Measurements from ENCODE around the gene CELA3B. TPM values are rescaled to one million over a fixed set of nuclear protein-coding genes. Genes with fewer than 3 reads are reported as not detected.

Gene CELA3B
- total and polyA plus RNA-seq, 2 of the 13 experiments (the other 11 are each of a cell fraction or from before 2014, with no cell fraction given) = 0.34 TPM; not detected in 1

DNA sequence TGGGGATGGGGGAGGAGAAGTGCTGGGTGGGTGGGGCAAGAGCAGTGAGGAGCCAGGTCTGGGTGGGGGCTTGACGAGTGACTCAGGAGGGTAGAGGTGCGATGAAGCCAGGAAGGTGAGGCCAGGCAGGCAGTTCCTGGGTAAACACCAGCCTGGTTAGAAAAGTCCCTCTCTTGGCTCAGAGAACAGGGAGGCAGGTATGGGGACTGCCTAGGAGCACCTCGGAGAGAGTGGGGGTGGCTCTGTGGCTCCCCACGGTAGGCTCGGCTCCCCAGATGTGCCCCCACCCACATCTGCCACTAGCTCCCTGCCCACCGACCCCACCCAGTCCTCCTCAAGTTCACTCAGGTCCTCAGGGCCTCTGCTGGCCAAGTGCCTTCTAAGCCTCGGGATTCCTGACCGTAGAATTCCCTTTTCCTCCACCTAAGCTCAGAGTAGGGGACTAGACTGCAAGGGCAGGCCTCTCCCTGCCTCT is 40.9 kb upstream of the CELA3B start:
- no TSS peak for BruUV-seq (replicated peaks)
- H3K9ac ChIP-seq (ENCODE audit: insufficient read depth, low read depth, low read length) = peak overlapping the region; percentile 76
- POLR2A ChIA-PET = interaction anchor here (1.0 to 10.7 kb wide), 5 partner anchors 9 to 266 kb away, joined by 3 to 105 read pairs (median 6); partner anchors contain the start of gene RAP1GAP
- no peak for DNase-seq (ENCODE audit: low spot score)
- ATAC-seq = peak; percentile 14
- peaks cover 3 to 5% of the 10 kb centered on the region in 2 experiments; a peak in 1 of 5 replicates for H3K27me3 ChIP-seq (ENCODE audit: control insufficient read depth in 1 of 2, insufficient read depth in 2 of 2, low read length in 2 of 2)
- CTCF ChIA-PET (ENCODE audit: low intra/inter-chr PET ratio, low total read pairs) = no interaction called here
- H3K4me1 ChIP-seq (ENCODE audit: insufficient read depth, low read length) = peaks cover 91% of the 10 kb centered on the region
- H2AFZ ChIP-seq (ENCODE audit: low read length) = no peak overlapping the region
- H3K4me3 ChIP-seq (replicated peaks in 1 of 3; ENCODE audit: insufficient read depth in 1 of 3, low read depth in 2 of 3, low read length in 3 of 3) = peak overlapping the region; percentile 64 to 88 (median 78)
- H3K9me3 ChIP-seq (ENCODE audit: low read length) = no peaks in the 10 kb centered on the region
- H3K79me2 ChIP-seq (ENCODE audit: insufficient read depth, low read length) = peaks cover 39% of the 10 kb centered on the region
- no peaks in the 10 kb centered on the region; a peak in 1 of 5 replicates for H3K36me3 ChIP-seq (replicated peaks in 1 of 2; ENCODE audit: control insufficient read depth in 1 of 2, insufficient read depth in 2 of 2, low read length in 2 of 2)
- intact Hi-C loops (cut with micrococcal nuclease; ENCODE audit: unreplicated experiment) (no loop called here), in situ Hi-C loops (cut with HindIII; ENCODE audit: extremely low pct_ligation_motif_present, low pct_unique_long_range_greater_than_20kb) (no loop called here)
- H4K20me1 ChIP-seq (ENCODE audit: insufficient read depth, low read length) = no peaks in the 10 kb centered on the region
- no peak for FAIRE-seq
- peak overlapping the region; percentile 93 for H3K4me2 ChIP-seq (ENCODE audit: low read depth, low read length)
- peak overlapping the region; percentile 58 for H3K27ac ChIP-seq (ENCODE audit: extremely low read length, insufficient read depth, low read length)
- WGBS (ENCODE audit: low lambda C conversion rate) = 0% methylated on average over 3 of the region's 8 CpGs
- TF ChIP-seq PATZ1 (CRISPR knock-in tag; IDR thresholded peaks at IDR 0.05) (0 out of 2 replicates have a peak, but pooled peaks have one; percentile 39), NR2F2 (IDR thresholded peaks at IDR 0.05; ENCODE audit: borderline replicate concordance, low read depth) (no peak), ZNF121 (CRISPR knock-in tag; IDR thresholded peaks at IDR 0.05) (0 out of 2 replicates have a peak, but pooled peaks have one; percentile 12), TEAD3 (CRISPR knock-in tag; optimal IDR thresholded peaks at IDR 0.05; ENCODE audit: borderline replicate concordance) (peak; percentile 36), MAZ (IDR thresholded peaks at IDR 0.05; ENCODE audit: borderline replicate concordance, low read depth, low read length) (no peak), MAZ (CRISPR knock-in tag; IDR thresholded peaks at IDR 0.05; ENCODE audit: low read depth) (0 out of 2 replicates have a peak, but pooled peaks have one; percentile 4), TRIM24 (CRISPR knock-in tag; IDR thresholded peaks at IDR 0.05) (no peak), FOXA3 (CRISPR knock-in tag; IDR thresholded peaks at IDR 0.05) (0 out of 2 replicates have a peak, but pooled peaks have one; percentile 37), FOXA1 (IDR thresholded peaks at IDR 0.05) (no peak), FOXA1 (CRISPR knock-in tag; IDR thresholded peaks at IDR 0.05) (peak; percentile 64; the same call in 1 of the 2 replicates), TARDBP (CRISPR knock-in tag; IDR thresholded peaks at IDR 0.05) (0 out of 2 replicates have a peak, but pooled peaks have one; percentile 15), ZNF180 (CRISPR knock-in tag; IDR thresholded peaks at IDR 0.05; ENCODE audit: borderline replicate concordance, low read depth) (no peak), PAXIP1 (CRISPR knock-in tag; conservative IDR thresholded peaks at IDR 0.05) (peak; percentile 2; the same call in 1 of the 2 replicates)
- TF ChIP-seq, protein P1, sequence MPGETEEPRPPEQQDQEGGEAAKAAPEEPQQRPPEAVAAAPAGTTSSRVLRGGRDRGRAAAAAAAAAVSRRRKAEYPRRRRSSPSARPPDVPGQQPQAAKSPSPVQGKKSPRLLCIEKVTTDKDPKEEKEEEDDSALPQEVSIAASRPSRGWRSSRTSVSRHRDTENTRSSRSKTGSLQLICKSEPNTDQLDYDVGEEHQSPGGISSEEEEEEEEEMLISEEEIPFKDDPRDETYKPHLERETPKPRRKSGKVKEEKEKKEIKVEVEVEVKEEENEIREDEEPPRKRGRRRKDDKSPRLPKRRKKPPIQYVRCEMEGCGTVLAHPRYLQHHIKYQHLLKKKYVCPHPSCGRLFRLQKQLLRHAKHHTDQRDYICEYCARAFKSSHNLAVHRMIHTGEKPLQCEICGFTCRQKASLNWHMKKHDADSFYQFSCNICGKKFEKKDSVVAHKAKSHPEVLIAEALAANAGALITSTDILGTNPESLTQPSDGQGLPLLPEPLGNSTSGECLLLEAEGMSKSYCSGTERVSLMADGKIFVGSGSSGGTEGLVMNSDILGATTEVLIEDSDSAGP (CRISPR knock-in tag; IDR thresholded peaks at IDR 0.05; ENCODE audit: borderline replicate concordance) = 0 out of 2 replicates have a peak, but pooled peaks have one; percentile 58

Measured in HepG2 (cell line).